Measurements from ENCODE around the gene CEP72. TPM values are rescaled to one million over a fixed set of nuclear protein-coding genes. Genes with fewer than 3 reads are reported as not detected.
A peak's percentile ranks its signal among the peaks of the same experiment; 100 is the strongest.
"Not testable (repeated sequence)": the region's sequence is repeated elsewhere in the genome, so short reads cannot be mapped to it uniquely, and the experiment has no call there.

Gene CEP72
- total RNA-seq, 1 donor from 2014 or later: 6.8 TPM

DNA sequence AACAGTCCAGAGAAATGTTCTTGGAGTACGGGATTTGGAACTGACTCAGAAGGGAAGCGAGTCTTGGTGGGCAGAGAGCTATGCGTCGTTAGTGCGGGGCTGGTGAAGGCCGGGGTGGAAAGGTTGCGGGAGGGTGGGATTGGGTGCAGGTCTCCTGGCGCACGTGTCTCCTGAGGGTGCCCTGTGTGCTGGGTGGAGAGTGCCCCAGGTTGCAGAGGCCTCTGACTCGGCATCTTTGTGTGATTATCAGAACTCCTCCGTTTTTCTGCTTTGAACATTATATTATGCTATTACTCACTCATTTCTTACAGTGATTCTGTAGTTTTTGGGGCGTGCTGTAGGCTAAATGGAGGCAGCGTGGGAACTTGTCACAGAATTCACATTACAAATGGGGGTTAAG, 11.4 kb downstream of the CEP72 start:
- Histone ChIP-seq H3K27me3 (ENCODE audit: control insufficient read depth, insufficient read depth, low read length) (no peaks in the 10 kb centered on the region), H3K36me3 (ENCODE audit: control insufficient read depth, insufficient read depth, low read length) (peaks cover 13% of the 10 kb centered on the region), H3K4me3 (ENCODE audit: low read depth, low read length) (no peak overlapping the region)
- DNase-seq (ENCODE audit: low read depth): no peak
- no peak for TF ChIP-seq CTCF (IDR thresholded peaks at IDR 0.05; ENCODE audit: insufficient read depth, low read length, severe bottlenecking)
- no peak for FAIRE-seq

DNA sequence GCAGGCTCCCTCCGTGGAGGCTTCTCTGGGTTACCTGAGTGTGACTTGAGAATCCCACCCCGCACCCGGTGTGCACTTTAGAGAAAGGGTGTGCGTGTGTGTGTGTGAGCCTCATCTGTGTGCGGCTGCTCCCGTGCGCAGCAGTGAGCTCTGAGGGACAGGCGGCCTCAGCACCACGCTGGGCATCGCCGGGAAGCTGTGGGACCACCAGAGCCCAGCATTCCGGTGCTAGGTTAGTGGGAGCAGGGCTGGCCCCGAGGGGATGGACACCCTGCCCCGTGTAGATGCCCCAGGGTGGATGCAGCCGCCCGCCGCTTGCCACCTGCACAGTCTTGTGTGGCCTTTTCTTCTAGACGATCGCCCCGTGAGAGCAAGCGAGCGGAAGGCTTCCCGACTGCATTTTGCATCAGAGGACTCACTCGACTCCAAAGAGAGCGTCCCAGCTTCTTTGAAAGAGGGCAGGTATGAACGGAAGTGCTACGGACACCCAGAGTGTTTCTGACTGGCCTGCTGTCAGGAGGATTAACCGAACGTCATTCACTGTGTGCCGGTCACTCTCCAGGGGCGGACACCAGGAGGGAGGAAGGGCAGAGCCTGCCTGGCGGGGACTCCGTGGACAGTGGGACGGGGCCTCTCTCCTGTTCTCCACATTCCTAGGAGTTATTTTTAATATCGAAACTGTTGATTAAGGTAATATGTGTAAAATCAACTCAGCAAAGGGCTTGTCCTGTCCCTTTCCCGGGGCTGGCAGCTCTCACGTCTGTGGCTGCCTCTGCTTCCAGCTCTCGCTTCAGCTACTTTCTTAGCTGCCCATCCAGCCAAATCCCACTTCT, 12.2 kb downstream of the CEP72 start:
- no peak for DNase-seq (ENCODE audit: low read depth)
- no peak overlapping the region for H3K4me3 ChIP-seq (ENCODE audit: low read depth, low read length)
- TF ChIP-seq CTCF (IDR thresholded peaks at IDR 0.05; ENCODE audit: insufficient read depth, low read length, severe bottlenecking): no peak
- H3K36me3 ChIP-seq (ENCODE audit: control insufficient read depth, insufficient read depth, low read length): peaks cover 13% of the 10 kb centered on the region
- no peaks in the 10 kb centered on the region for H3K27me3 ChIP-seq (ENCODE audit: control insufficient read depth, insufficient read depth, low read length)
- FAIRE-seq: no peak

- no peak for TF ChIP-seq CTCF (IDR thresholded peaks at IDR 0.05; ENCODE audit: insufficient read depth, low read length, severe bottlenecking)
- DNase-seq (ENCODE audit: low read depth) (no peak), FAIRE-seq (no peak)
- Histone ChIP-seq H3K36me3 (ENCODE audit: control insufficient read depth, insufficient read depth, low read length) (peaks cover 12% of the 10 kb centered on the region), H3K27me3 (ENCODE audit: control insufficient read depth, insufficient read depth, low read length) (no peaks in the 10 kb centered on the region), H3K4me3 (ENCODE audit: low read depth, low read length) (no peak overlapping the region)
Measured at GRCh38 chr5:624951-625230, 12.8 kb downstream of the CEP72 start.

GRCh38 chr5:625516-625915, 13.4 kb downstream of the CEP72 start:
- FAIRE-seq (no peak), DNase-seq (ENCODE audit: low read depth) (no peak)
- Histone ChIP-seq H3K36me3 (ENCODE audit: control insufficient read depth, insufficient read depth, low read length) (peaks cover 8% of the 10 kb centered on the region), H3K27me3 (ENCODE audit: control insufficient read depth, insufficient read depth, low read length) (no peaks in the 10 kb centered on the region), H3K4me3 (ENCODE audit: low read depth, low read length) (no peak overlapping the region)
- TF ChIP-seq CTCF (IDR thresholded peaks at IDR 0.05; ENCODE audit: insufficient read depth, low read length, severe bottlenecking): no peak

DNA sequence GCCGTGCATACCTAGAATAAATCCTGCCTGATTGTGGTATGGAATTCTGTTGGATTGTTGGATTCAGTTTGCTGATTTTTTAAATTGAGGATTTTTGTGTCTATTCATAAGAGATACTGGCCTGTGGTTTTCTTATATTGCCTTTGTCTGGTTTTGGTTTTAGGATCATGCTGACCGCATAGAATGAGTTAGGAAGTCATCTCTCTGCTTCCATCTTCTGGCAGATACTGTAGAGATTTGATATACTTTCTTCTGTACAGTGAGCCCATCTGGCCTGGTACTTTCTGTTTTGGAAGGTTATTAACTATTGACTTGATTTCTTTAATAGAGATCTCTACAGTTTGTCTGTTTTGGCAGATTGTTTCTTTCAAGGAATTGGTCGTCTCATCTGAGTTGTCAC, 14.7 kb downstream of the CEP72 start:
- peaks cover 3% of the 10 kb centered on the region for H3K36me3 ChIP-seq (ENCODE audit: control insufficient read depth, insufficient read depth, low read length)
- no peak for TF ChIP-seq CTCF (IDR thresholded peaks at IDR 0.05; ENCODE audit: insufficient read depth, low read length, severe bottlenecking)
- no peak for FAIRE-seq

DNA sequence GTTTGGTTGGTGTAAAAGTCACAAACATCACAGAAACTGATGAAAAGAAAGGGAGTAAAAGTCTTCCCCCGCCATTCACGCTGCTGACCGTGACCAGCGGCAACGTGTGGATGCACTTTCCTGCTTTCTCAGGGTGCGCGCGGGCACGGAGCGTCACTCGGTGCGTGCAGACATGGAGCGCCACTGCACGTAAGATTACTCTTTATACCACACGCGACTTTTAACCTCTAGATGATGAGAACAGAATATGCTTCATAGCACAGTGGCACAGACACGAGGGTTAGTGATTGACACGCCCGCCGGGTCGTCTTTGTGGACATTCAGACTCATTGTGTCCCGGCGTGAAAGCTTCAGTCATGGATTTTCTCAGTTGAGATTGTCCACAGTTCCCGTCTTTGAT, 15.7 kb downstream of the CEP72 start:
- no peak for DNase-seq (ENCODE audit: low read depth)
- Histone ChIP-seq H3K4me3 (ENCODE audit: low read depth, low read length) (no peak overlapping the region), H3K27me3 (ENCODE audit: control insufficient read depth, insufficient read depth, low read length) (no peaks in the 10 kb centered on the region), H3K36me3 (ENCODE audit: control insufficient read depth, insufficient read depth, low read length) (peaks cover 1% of the 10 kb centered on the region)
- no peak for TF ChIP-seq CTCF (IDR thresholded peaks at IDR 0.05; ENCODE audit: insufficient read depth, low read length, severe bottlenecking)
- FAIRE-seq: no peak

More for the DNA sequence above, 14.7 kb downstream of the CEP72 start:
- Histone ChIP-seq H3K27me3 (ENCODE audit: control insufficient read depth, insufficient read depth, low read length) (no peaks in the 10 kb centered on the region), H3K4me3 (ENCODE audit: low read depth, low read length) (no peak overlapping the region)
- DNase-seq (ENCODE audit: low read depth): no peak

DNA sequence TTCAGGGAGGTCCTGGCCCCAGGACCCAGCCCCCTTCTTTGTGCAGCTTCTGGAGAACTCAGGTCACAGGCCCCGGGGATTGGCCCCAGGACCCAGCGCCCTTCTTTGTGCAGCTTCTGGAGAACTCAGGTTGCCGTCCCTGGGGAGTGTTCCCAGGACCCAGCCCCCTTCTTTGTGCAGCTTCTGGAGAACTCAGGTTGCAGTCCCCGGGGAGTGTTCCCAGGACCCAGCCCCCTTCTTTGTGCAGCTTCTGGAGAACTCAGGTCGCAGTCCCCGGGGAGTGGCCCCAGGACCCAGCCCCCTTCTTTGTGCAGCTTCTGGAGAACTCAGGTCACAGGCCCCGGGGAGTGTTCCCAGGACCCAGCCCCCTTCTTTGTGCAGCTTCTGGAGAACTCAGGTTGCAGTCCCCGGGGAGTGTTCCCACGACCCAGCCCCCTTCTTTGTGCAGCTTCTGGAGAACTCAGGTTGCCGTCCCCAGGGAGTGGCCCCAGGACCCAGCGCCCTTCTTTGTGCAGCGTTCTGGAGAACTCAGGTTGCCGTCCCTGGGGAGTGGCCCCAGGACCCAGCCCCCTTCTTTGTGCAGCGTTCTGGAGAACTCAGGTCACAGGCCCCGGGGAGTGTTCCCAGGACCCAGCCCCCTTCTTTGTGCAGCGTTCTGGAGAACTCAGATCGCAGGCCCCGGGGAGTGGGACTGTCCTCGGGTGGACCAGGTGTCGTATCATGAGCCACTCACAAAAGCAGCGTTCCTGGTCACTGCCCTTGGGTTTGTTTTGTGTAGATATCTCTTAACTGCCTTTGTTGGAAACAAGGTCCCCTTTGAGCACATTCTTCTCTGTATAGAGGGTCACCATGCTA, 16.4 kb downstream of the CEP72 start:
- H3K4me3 ChIP-seq (ENCODE audit: low read depth, low read length); DNase-seq (ENCODE audit: low read depth); H3K27me3 ChIP-seq (ENCODE audit: control insufficient read depth, insufficient read depth, low read length); H3K36me3 ChIP-seq (ENCODE audit: control insufficient read depth, insufficient read depth, low read length): not testable (repeated sequence)
- peak; percentile 99 for FAIRE-seq

Data from bronchial epithelial cell (primary cell).